CD14-positive monocyte (primary cell): Measurements from ENCODE around the gene GNG10. TPM values are rescaled to one million over a fixed set of nuclear protein-coding genes. Genes with fewer than 3 reads are reported as not detected.

Experiments used
- DNase-seq, 3 donors: peaks; one replicate each; pipeline ENCODE4 v3.0.0-alpha.2; 2011 to 2022
- H2AFZ ChIP-seq: 2 replicates; pipeline ENCODE4 v1.6.0; 2012; ENCODE audit warnings: mild to moderate bottlenecking, low read depth, low read length, inconsistent platforms; ENCODE audit not compliant: insufficient read depth, poor library complexity, severe bottlenecking
- H3K27ac ChIP-seq, 2 donors: 1 replicate in 1 of 2; 2 replicates in 1 of 2; pipeline ENCODE4 v1.5.1; 2012 to 2013; ENCODE audit warnings: low read length in 2 of 2, control low read depth in 1 of 2, inconsistent platforms in 1 of 2, low read depth in 1 of 2, mild to moderate bottlenecking in 1 of 2
- H3K27me3 ChIP-seq, 2 donors: one replicate each; pipeline versions ENCODE4 v1.6.0 to v1.6.1; 2011 to 2013; ENCODE audit warnings: low read length in 2 of 2; ENCODE audit not compliant: control insufficient read depth in 2 of 2, insufficient read depth in 2 of 2
- H3K36me3 ChIP-seq, 2 donors: replicated peaks in 1 of 2; 1 replicate in 1 of 2; 2 replicates in 1 of 2; pipeline versions ENCODE4 v1.5.1 to v1.6.1; 2012 to 2013; ENCODE audit warnings: low read length in 2 of 2, control low read depth in 1 of 2, inconsistent platforms in 1 of 2, mild to moderate bottlenecking in 1 of 2; ENCODE audit not compliant: insufficient read depth in 2 of 2, control insufficient read depth in 1 of 2
- H3K4me1 ChIP-seq, 2 donors: 1 replicate in 1 of 2; 2 replicates in 1 of 2; pipeline versions ENCODE4 v1.5.1 to v1.6.1; 2012 to 2013; ENCODE audit warnings: low read length in 2 of 2, control low read depth in 1 of 2, inconsistent platforms in 1 of 2, mild to moderate bottlenecking in 1 of 2, moderate library complexity in 1 of 2; ENCODE audit not compliant: insufficient read depth in 2 of 2, control insufficient read depth in 1 of 2
- H3K4me2 ChIP-seq: replicated peaks from 2 replicates; pipeline ENCODE3; 2012; ENCODE audit warnings: low read length, moderate library complexity, mild to moderate bottlenecking; ENCODE audit not compliant: poor library complexity, severe bottlenecking; ENCODE audit errors: extremely low read depth
- H3K4me3 ChIP-seq, 3 experiments: fragments of 200-600 bp in 1 of 3; sonication (generic) in 1 of 3; replicated peaks in 1 of 3; 1 replicate in 2 of 3; 2 replicates in 1 of 3; pipeline ENCODE4 v1.5.1; 2011 to 2013; ENCODE audit warnings: low read length in 3 of 3, mild to moderate bottlenecking in 3 of 3, control low read depth in 2 of 3, low read depth in 2 of 3, inconsistent platforms in 1 of 3, moderate library complexity in 1 of 3
- H3K79me2 ChIP-seq: 2 replicates; pipeline ENCODE4 v1.6.0; 2012; ENCODE audit warnings: mild to moderate bottlenecking, control low read depth, inconsistent platforms, low read length, moderate library complexity; ENCODE audit not compliant: insufficient read depth
- H3K9ac ChIP-seq: 2 replicates; pipeline ENCODE4 v1.6.0; 2017; ENCODE audit warnings: low read length, mild to moderate bottlenecking; ENCODE audit not compliant: insufficient read depth, poor library complexity, severe bottlenecking
- H3K9me3 ChIP-seq, 2 donors: replicated peaks in 1 of 2; 1 replicate in 1 of 2; 2 replicates in 1 of 2; pipeline versions ENCODE4 v1.5.1 to v1.6.1; 2012 to 2013; ENCODE audit warnings: low read length in 2 of 2, control low read depth in 1 of 2; ENCODE audit not compliant: control insufficient read depth in 1 of 2, insufficient read depth in 1 of 2
- H4K20me1 ChIP-seq: 2 replicates; pipeline ENCODE4 v1.6.0; 2012; ENCODE audit warnings: mild to moderate bottlenecking, low read length, control low read depth, moderate library complexity; ENCODE audit not compliant: insufficient read depth
- H3K27ac Mint-ChIP-seq, 7 donors: one replicate each; pipeline ENCODE4 v1.8.0; 2020; ENCODE audit warnings: mild to moderate bottlenecking in 7 of 7, mixed read lengths in 7 of 7, moderate library complexity in 6 of 7, inconsistent platforms in 2 of 7
- H3K27me3 Mint-ChIP-seq, 3 donors: one replicate each; pipeline ENCODE4 v1.8.0; 2021 to 2022; ENCODE audit warnings: low read depth in 3 of 3, mild to moderate bottlenecking in 3 of 3, mixed read lengths in 3 of 3, moderate library complexity in 3 of 3, inconsistent platforms in 1 of 3
- H3K36me3 Mint-ChIP-seq, 2 donors: one replicate each; pipeline ENCODE4 v1.8.0; 2020; ENCODE audit warnings: mixed read lengths in 2 of 2, inconsistent platforms in 1 of 2, mild to moderate bottlenecking in 1 of 2
- H3K4me1 Mint-ChIP-seq: one replicate; pipeline ENCODE4 v1.8.0; 2020; ENCODE audit warnings: mild to moderate bottlenecking, mixed read lengths
- H3K4me3 Mint-ChIP-seq, 2 donors: one replicate each; pipeline ENCODE4 v1.8.0; 2020; ENCODE audit warnings: mild to moderate bottlenecking in 2 of 2, mixed read lengths in 2 of 2, moderate library complexity in 1 of 2
- H3K9me3 Mint-ChIP-seq, 7 donors: one replicate each; pipeline ENCODE4 v1.8.0; 2020 to 2022; ENCODE audit warnings: mixed read lengths in 7 of 7, mild to moderate bottlenecking in 6 of 7, moderate library complexity in 6 of 7, inconsistent platforms in 2 of 7
- WGBS: methylation state at CpG from one replicate; pipeline ENCODE4 v1.1.5; 2013; ENCODE audit warnings: missing lambda C conversion rate; ENCODE audit not compliant: insufficient coverage; 5-methylcytosine and 5-hydroxymethylcytosine counted together
- intact Hi-C, 2 donors: fragments of 100-400 bp; cut with micrococcal nuclease; formaldehyde crosslinking; loops; one replicate each; pipeline versions ENCODE4 v1.15.0 to v1.15.1; 2023
- polyA plus RNA-seq, 3 donors: library from polyadenylated mRNA; depleted of rRNA in 1 of 3; unstranded in 2 of 3; stranded (reverse) in 1 of 3; fragments of 300-500 nt in 2 of 3; fragments of >200 nt in 1 of 3; fragmentation: Illumina TruSeq in 2 of 3; gene quantifications; 1 replicate in 2 of 3; 2 replicates in 1 of 3; pipeline ENCODE4 v1.2.3, GENCODE V29; 2012 to 2021
- TF ChIP-seq, protein P1 (sequence below): fragments of 200-600 bp; IDR thresholded peaks from one replicate; pipeline ENCODE4 v1.8.0; 2022; ENCODE audit warnings: antibody characterized with exemption, mild to moderate bottlenecking

GNG10 gene
- polyA plus RNA-seq, 3 donors: 42.9 to 84.1 (median 67.9) TPM

DNA sequence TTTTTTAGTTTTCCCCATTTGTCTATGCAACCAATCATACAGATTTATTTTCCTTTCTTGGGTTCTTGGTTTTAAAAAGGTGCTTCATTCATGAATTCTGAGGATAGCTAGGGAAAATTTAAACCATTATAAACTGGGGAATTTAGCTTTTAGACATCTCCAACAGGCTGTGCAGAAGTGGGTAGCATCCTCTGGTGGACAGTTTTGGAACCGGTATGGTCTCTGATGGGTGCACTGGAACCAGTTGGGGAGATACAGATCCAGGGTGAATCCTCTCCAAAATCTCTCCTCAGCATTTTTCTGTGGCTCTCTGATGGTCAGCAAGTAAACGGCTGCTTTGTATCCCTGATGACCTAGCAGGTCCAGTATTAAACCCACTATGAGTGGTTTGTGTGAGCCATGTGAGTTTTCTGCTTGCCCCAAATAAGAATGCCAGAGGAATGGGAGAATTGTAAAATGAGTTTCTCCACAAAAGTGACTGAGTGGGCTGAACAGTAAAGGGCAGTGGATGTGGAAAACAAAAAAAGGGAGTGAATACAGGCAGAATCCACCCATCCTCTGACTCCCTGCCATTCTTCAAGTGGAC, 39.4 kb upstream of the GNG10 start:
- WGBS: 0% methylated on average over 1 of the region's 2 CpGs
- no peaks in the 10 kb centered on the region for H3K79me2 ChIP-seq
- intact Hi-C loops: no loop called here
- H3K27ac ChIP-seq: no peak overlapping the region
- Mint-ChIP-seq H3K9me3 (peaks cover 0 to 7% (median 2%) of the 10 kb centered on the region in 7 donors), H3K27me3 (peaks cover 0 to 17% (median 3%) of the 10 kb centered on the region in 3 donors), H3K27ac (peak overlapping the region in 3 of 7 donors; percentile 49 to 72 (median 72)), H3K4me1 (peaks cover 13% of the 10 kb centered on the region), H3K4me3 (no peak overlapping the region), H3K36me3 (no peaks in the 10 kb centered on the region)
- H3K4me2 ChIP-seq: no peak overlapping the region
- H3K36me3 ChIP-seq: no peaks in the 10 kb centered on the region
- no peak overlapping the region for H2AFZ ChIP-seq
- H4K20me1 ChIP-seq: no peaks in the 10 kb centered on the region
- H3K4me1 ChIP-seq: peaks cover 3 to 12% of the 10 kb centered on the region in 2 donors
- peak in 1 of 3 donors; percentile 37 for DNase-seq
- H3K9ac ChIP-seq: no peak overlapping the region
- TF ChIP-seq, protein P1, sequence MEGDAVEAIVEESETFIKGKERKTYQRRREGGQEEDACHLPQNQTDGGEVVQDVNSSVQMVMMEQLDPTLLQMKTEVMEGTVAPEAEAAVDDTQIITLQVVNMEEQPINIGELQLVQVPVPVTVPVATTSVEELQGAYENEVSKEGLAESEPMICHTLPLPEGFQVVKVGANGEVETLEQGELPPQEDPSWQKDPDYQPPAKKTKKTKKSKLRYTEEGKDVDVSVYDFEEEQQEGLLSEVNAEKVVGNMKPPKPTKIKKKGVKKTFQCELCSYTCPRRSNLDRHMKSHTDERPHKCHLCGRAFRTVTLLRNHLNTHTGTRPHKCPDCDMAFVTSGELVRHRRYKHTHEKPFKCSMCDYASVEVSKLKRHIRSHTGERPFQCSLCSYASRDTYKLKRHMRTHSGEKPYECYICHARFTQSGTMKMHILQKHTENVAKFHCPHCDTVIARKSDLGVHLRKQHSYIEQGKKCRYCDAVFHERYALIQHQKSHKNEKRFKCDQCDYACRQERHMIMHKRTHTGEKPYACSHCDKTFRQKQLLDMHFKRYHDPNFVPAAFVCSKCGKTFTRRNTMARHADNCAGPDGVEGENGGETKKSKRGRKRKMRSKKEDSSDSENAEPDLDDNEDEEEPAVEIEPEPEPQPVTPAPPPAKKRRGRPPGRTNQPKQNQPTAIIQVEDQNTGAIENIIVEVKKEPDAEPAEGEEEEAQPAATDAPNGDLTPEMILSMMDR: peak; percentile 71
- no peaks in the 10 kb centered on the region for H3K9me3 ChIP-seq
- peaks cover 0 to 5% of the 10 kb centered on the region in 2 donors for H3K27me3 ChIP-seq
- H3K4me3 ChIP-seq: no peak overlapping the region

GRCh38 chr9:111622626-111623025, 38.8 kb upstream of the GNG10 start:
- TF ChIP-seq, protein P1: no peak
- Mint-ChIP-seq H3K36me3 (no peaks in the 10 kb centered on the region), H3K27me3 (peaks cover 0 to 17% (median 3%) of the 10 kb centered on the region in 3 donors), H3K9me3 (peaks cover 0 to 7% (median 2%) of the 10 kb centered on the region in 7 donors), H3K4me3 (peak overlapping the region in 1 of 2 donors; percentile 26), H3K27ac (peak overlapping the region in 6 of 7 donors; percentile 77 to 90 (median 84)), H3K4me1 (peaks cover 13% of the 10 kb centered on the region)
- Histone ChIP-seq H3K27ac (peak overlapping the region in 1 of 2 donors; percentile 41), H3K9me3 (no peaks in the 10 kb centered on the region), H3K4me1 (peaks cover 3 to 12% of the 10 kb centered on the region in 2 donors), H3K9ac (no peak overlapping the region), H2AFZ (no peak overlapping the region), H3K27me3 (peaks cover 0 to 5% of the 10 kb centered on the region in 2 donors), H3K4me2 (no peak overlapping the region), H3K4me3 (no peak overlapping the region), H3K79me2 (no peaks in the 10 kb centered on the region), H4K20me1 (no peaks in the 10 kb centered on the region), H3K36me3 (no peaks in the 10 kb centered on the region)
- DNase-seq: peak; percentile 65 to 87 (median 82)
- intact Hi-C loops: no loop called here
- WGBS: 0% methylated on average over 1 of the region's 3 CpGs
